ENCODE data around the gene HLA-F. TPM values are rescaled to one million over a fixed set of nuclear protein-coding genes. Genes with fewer than 3 reads are reported as not detected.

HLA-F gene
- total RNA-seq, 2 experiments from 2014 or later = 216 to 229 TPM

- H3K4me1 Mint-ChIP-seq = no peaks in the 10 kb centered on the region
- H3K4me3 Mint-ChIP-seq = no peak overlapping the region
- H3K27me3 Mint-ChIP-seq = no peaks in the 10 kb centered on the region
- CTCF ChIA-PET = interaction anchor here (0.7 to 4.9 kb wide), 16 partner anchors 9 to 321 kb away, joined by 3 to 21 read pairs (median 4); no protein-coding TSS in a partner anchor
- intact Hi-C loops (cut with DNase I, micrococcal nuclease) = loop anchor here in 1 of 2 experiments (2.0 kb wide), 1 partner anchor 44 kb away; no protein-coding TSS in a partner anchor
- POLR2A ChIA-PET = no interaction called here
- ATAC-seq = no peak
- H3K27ac Mint-ChIP-seq = no peak overlapping the region
- peaks cover 6% of the 10 kb centered on the region for H3K9me3 Mint-ChIP-seq (ENCODE audit: low read depth)
- DNase-seq = peak; percentile 45
- H3K36me3 Mint-ChIP-seq (ENCODE audit: low read depth) = no peaks in the 10 kb centered on the region
These were observed 26.8 kb upstream of the HLA-F start for GRCh38 chr6:29696147-29697125.

DNA sequence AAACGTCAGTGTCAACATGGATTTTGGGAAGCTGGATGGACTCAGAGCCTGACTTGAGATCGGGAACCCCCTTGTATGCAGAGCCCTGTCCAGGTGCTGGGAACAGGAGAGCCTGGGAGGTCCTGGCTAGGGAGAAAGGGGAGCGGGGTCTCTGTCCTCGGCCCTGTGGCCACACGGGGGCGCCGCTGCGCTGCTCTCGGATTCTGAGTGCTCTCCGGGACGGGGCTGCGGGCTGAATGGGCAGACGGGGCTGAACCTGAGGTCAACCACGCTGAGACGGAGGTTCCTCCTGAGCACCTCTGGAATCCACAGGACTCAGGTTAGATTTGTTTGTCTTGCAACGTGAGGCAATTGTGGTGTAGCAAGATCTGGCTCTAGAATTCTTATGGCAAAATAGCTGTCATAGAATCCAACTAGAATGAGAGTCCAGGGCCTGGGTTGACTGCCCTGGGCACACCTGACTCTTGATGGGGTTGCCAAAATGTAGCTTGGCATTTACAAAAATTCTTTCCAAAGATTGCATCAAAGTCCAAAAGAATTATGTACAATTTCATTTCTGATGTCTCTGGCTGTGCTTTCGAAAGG, 20.6 kb upstream of the HLA-F start:
- ChIA-PET POLR2A (no interaction called here), CTCF (interaction anchor here (0.5 to 2.9 kb wide), 17 partner anchors 14 to 285 kb away, joined by 3 to 22 read pairs (median 3); no protein-coding TSS in a partner anchor)
- no peaks in the 10 kb centered on the region for H3K9me3 Mint-ChIP-seq (ENCODE audit: low read depth)
- H3K27ac Mint-ChIP-seq = no peak overlapping the region
- DNase-seq (peak; percentile 85), ATAC-seq (peak; percentile 80)
- peaks cover 18% of the 10 kb centered on the region for H3K4me1 Mint-ChIP-seq
- H3K27me3 Mint-ChIP-seq = peaks cover 10% of the 10 kb centered on the region
- no peak overlapping the region for H3K4me3 Mint-ChIP-seq
- H3K36me3 Mint-ChIP-seq (ENCODE audit: low read depth) = no peaks in the 10 kb centered on the region
- intact Hi-C loops (cut with DNase I, micrococcal nuclease) = loop anchor here in 1 of 2 experiments (1.0 kb wide), 1 partner anchor 36 kb away; no protein-coding TSS in a partner anchor

DNA sequence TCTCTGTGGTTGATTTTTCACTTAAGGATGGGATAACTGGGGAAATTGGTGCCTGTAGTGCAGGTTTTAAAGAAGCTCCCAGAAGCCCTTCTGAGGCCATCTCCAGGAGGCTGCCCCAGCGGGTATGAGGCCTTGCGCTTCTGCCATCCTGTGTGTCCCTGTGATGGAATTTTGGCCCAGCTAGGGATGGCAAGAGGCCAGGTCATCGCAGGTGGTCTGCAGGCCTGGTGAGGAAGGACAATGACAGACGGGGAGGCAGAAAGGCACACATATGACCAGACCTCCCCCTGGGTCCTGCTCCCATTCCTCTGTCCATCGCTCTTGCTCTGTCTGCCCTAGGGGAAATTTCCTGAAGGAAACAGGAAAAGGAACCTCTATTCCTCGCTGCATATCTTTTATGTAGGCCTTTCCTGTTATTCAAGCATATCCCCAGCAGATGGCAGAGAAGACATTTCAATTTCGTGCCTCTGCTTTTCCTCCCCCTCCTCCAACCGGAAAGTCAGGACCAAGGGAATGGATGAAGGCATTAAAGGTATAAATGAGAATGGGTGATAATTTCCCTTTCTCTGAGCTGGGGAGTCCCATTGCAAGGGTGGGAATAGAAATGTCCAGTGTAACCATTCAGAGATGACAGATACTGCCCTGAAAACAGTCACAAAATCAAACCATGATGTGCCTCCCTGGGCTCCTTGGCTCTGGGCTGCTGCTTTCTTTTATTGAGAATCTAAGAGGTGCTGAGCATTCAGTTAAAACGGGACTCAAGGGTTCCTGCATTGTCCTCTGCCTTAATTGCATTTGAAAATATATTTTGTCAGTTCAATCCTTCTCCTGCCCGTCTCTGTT, 17.6 kb upstream of the HLA-F start:
- H3K27ac Mint-ChIP-seq = no peak overlapping the region

GRCh38 chr6:29708432-29709179, 14.6 kb upstream of the HLA-F start:
- ChIA-PET POLR2A (interaction anchor here (0.6 to 1.2 kb wide), 2 partner anchors 8 to 17 kb away, joined by 3 read pairs; no protein-coding TSS in a partner anchor), CTCF (interaction anchor here (0.9 to 1.7 kb wide), 12 partner anchors 12 to 395 kb away, joined by 3 to 5 read pairs (median 3); no protein-coding TSS in a partner anchor)
- peak overlapping the region; percentile 56 for H3K4me3 Mint-ChIP-seq
- H3K9me3 Mint-ChIP-seq (ENCODE audit: low read depth) = no peaks in the 10 kb centered on the region
- DNase-seq (peak; percentile 76), ATAC-seq (peak; percentile 89)
- H3K36me3 Mint-ChIP-seq (ENCODE audit: low read depth) = no peaks in the 10 kb centered on the region
- intact Hi-C loops (cut with DNase I, micrococcal nuclease) = loop anchor here in 1 of 2 experiments (5.0 kb wide), 1 partner anchor 234 kb away; the partner anchor contains the start of gene HLA-A
- H3K27ac Mint-ChIP-seq = peak overlapping the region; percentile 44
- H3K4me1 Mint-ChIP-seq = peaks cover 59% of the 10 kb centered on the region
- H3K27me3 Mint-ChIP-seq = peaks cover 4% of the 10 kb centered on the region

More for the DNA sequence above, 17.6 kb upstream of the HLA-F start:
- no peaks in the 10 kb centered on the region for H3K9me3 Mint-ChIP-seq (ENCODE audit: low read depth)
- no peaks in the 10 kb centered on the region for H3K36me3 Mint-ChIP-seq (ENCODE audit: low read depth)
- CTCF ChIA-PET = interaction anchor here (0.8 to 2.2 kb wide), 13 partner anchors 9 to 138 kb away, joined by 3 to 14 read pairs (median 4); no protein-coding TSS in a partner anchor
- POLR2A ChIA-PET = no interaction called here
- peaks cover 47% of the 10 kb centered on the region for H3K4me1 Mint-ChIP-seq
- intact Hi-C loops (cut with DNase I, micrococcal nuclease) = loop anchor here (1.0 to 5.0 kb wide), 4 partner anchors 48 to 307 kb away; partner anchors contain the start of gene HLA-A (in 1 of the 2)
- H3K27me3 Mint-ChIP-seq = peaks cover 10% of the 10 kb centered on the region
- H3K4me3 Mint-ChIP-seq = no peak overlapping the region
- no peak for ATAC-seq
- DNase-seq = no peak

DNA sequence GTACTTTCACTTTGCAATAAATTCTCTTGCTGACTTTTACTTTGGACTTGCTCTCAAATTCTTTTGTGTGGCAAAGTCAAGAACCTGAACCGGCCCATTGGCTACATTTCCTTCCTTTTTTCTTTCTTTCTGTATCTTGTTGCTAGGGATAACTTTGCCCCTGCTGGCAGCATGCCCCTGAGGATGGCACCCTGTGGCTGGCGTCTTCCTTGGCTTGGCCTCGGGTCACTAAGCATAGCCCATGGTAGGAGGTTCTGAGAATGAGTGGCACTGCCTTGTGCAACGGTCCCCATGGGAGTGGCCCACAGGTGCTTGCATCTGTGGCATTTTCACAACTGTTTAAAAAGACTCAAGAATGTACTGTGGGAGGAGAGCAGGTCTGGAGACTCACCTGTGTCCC, 14.0 kb upstream of the HLA-F start:
- peaks cover 59% of the 10 kb centered on the region for H3K4me1 Mint-ChIP-seq
- intact Hi-C loops (cut with DNase I, micrococcal nuclease) = loop anchor here in 1 of 2 experiments (5.0 kb wide), 1 partner anchor 233 kb away; the partner anchor contains the start of gene HLA-A

GRCh38 chr6:29710281-29710941, 12.8 kb upstream of the HLA-F start:
- intact Hi-C loops (cut with DNase I, micrococcal nuclease) = no loop called here
- Mint-ChIP-seq H3K4me3 (no peak overlapping the region), H3K27ac (no peak overlapping the region), H3K9me3 (ENCODE audit: low read depth) (no peaks in the 10 kb centered on the region), H3K4me1 (peaks cover 59% of the 10 kb centered on the region), H3K36me3 (ENCODE audit: low read depth) (no peaks in the 10 kb centered on the region), H3K27me3 (no peaks in the 10 kb centered on the region)
- ChIA-PET POLR2A (no interaction called here), CTCF (interaction anchor here (0.8 to 1.5 kb wide), 5 partner anchors 12 to 193 kb away, joined by 3 to 5 read pairs (median 3); no protein-coding TSS in a partner anchor)
- DNase-seq (no peak), ATAC-seq (no peak)

More for the DNA sequence above, 14.0 kb upstream of the HLA-F start:
- Mint-ChIP-seq H3K9me3 (ENCODE audit: low read depth) (no peaks in the 10 kb centered on the region), H3K27me3 (no peaks in the 10 kb centered on the region), H3K36me3 (ENCODE audit: low read depth) (no peaks in the 10 kb centered on the region), H3K4me3 (peak overlapping the region; percentile 56), H3K27ac (peak overlapping the region; percentile 21)
- ChIA-PET POLR2A (interaction anchor here (0.6 to 1.2 kb wide), 2 partner anchors 8 to 16 kb away, joined by 3 read pairs; no protein-coding TSS in a partner anchor), CTCF (interaction anchor here (1.1 to 1.6 kb wide), 6 partner anchors 12 to 125 kb away, joined by 3 to 5 read pairs (median 3); no protein-coding TSS in a partner anchor)
- ATAC-seq (no peak), DNase-seq (no peak)

DNA sequence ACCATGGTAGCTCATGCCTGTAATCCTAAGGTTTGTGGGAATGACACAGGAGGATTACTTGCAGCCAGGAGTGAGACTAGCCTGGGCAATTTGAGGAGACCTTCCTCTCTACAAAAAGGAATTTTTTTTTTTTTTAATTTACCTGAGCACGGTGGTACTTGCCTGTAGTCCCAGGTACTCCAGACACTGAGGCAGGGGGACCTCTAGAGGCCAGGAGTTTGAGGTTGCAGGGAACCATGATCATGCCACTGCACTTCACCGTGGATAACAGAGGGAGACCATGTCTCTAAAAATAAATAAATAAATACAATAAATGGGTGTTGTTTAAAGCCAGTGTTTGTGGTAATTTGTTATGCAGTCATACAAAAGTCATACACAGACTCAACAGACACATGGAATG, 2.4 kb upstream of the HLA-F start:
- ChIA-PET POLR2A (no interaction called here), CTCF (interaction anchor here (0.6 to 1.5 kb wide), 3 partner anchors 9 to 30 kb away, joined by 3 to 5 read pairs (median 3); no protein-coding TSS in a partner anchor)

GRCh38 chr6:29723666-29724588, 693 bp downstream of the HLA-F start:
- CTCF ChIA-PET = interaction anchor here (0.7 kb wide), 1 partner anchor 8 kb away, joined by 3 read pairs; no protein-coding TSS in a partner anchor
- Mint-ChIP-seq H3K4me3 (peak overlapping the region; percentile 92), H3K36me3 (ENCODE audit: low read depth) (peaks cover 49% of the 10 kb centered on the region), H3K4me1 (peaks cover 55% of the 10 kb centered on the region), H3K9me3 (ENCODE audit: low read depth) (no peaks in the 10 kb centered on the region), H3K27me3 (no peaks in the 10 kb centered on the region), H3K27ac (peak overlapping the region; percentile 88)
- peak; percentile 88 for DNase-seq
- intact Hi-C loops (cut with DNase I, micrococcal nuclease) = loop anchor here (5.0 kb wide), 6 partner anchors 72 to 603 kb away; partner anchors contain the start of genes GABBR1 (in 1 of the 2), HLA-A (in 1 of the 2), POLR1H (in 1 of the 2) and TRIM39 (in 1 of the 2)
- POLR2A ChIA-PET = no interaction called here
- peak; percentile 62 for ATAC-seq

More for the DNA sequence above, 2.4 kb upstream of the HLA-F start:
- no peak overlapping the region for H3K4me3 Mint-ChIP-seq
- ATAC-seq (no peak), DNase-seq (peak; percentile 41)
- H3K27me3 Mint-ChIP-seq = no peaks in the 10 kb centered on the region
- H3K27ac Mint-ChIP-seq = no peak overlapping the region
- intact Hi-C loops (cut with DNase I, micrococcal nuclease) = loop anchor here (5.0 kb wide), 6 partner anchors 69 to 606 kb away; partner anchors contain the start of genes GABBR1 (in 1 of the 2), HLA-A (in 1 of the 2), POLR1H (in 1 of the 2) and TRIM39 (in 1 of the 2)
- H3K9me3 Mint-ChIP-seq (ENCODE audit: low read depth) = no peaks in the 10 kb centered on the region
- peaks cover 26% of the 10 kb centered on the region for H3K4me1 Mint-ChIP-seq
- peaks cover 19% of the 10 kb centered on the region for H3K36me3 Mint-ChIP-seq (ENCODE audit: low read depth)

Measured in activated CD4-positive, alpha-beta T cell treated with anti-CD3 and anti-CD28 coated beads for 36 hours (primary cell).